ENCODE measurements around the gene SP140.
"Not testable (repeated sequence)": the region's sequence is repeated elsewhere in the genome, so short reads cannot be mapped to it uniquely, and the experiment has no call there.

SP140 gene

GRCh38 chr2:230256733-230257332, 31.3 kb downstream of the SP140 start:
- no peak overlapping the region for H3K4me3 ChIP-seq (ENCODE audit: low read depth, low read length)
- H3K9ac ChIP-seq (ENCODE audit: low read length), result no peak overlapping the region
- no peaks in the 10 kb centered on the region for H3K9me3 ChIP-seq (ENCODE audit: control insufficient read depth, insufficient read depth, low read depth, low read length)
- no peaks in the 10 kb centered on the region for H3K27me3 ChIP-seq (ENCODE audit: control insufficient read depth, insufficient read depth, low read length)
- no peak overlapping the region for H3K27ac ChIP-seq (ENCODE audit: low read depth, low read length)
- H3K36me3 ChIP-seq (ENCODE audit: control insufficient read depth, insufficient read depth, low read length), result no peaks in the 10 kb centered on the region
- H3K4me1 ChIP-seq (ENCODE audit: control insufficient read depth, insufficient read depth, low read length), result no peaks in the 10 kb centered on the region

DNA sequence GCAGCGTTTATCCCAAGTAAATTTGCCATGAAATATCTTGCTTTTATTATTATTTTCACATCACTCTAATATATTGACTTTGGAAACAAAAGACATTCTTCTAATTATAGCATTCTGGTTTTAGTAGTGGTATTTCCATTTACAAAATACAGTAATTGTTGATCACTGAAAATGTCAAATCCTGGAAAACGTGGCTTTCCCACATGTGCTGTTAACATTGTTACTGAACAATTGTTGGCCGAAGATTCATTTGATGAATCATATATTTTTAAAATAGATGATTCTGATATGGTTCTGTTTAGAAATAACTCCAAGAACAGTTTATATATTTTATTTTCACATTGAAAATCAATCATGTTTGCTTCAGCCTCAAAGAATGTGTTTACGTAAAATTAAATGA, 32.9 kb downstream of the SP140 start:
- Histone ChIP-seq H3K27ac (ENCODE audit: low read depth, low read length) (no peak overlapping the region), H3K36me3 (ENCODE audit: control insufficient read depth, insufficient read depth, low read length) (no peaks in the 10 kb centered on the region), H3K4me3 (ENCODE audit: low read depth, low read length) (no peak overlapping the region), H3K9ac (ENCODE audit: low read length) (no peak overlapping the region), H3K4me1 (ENCODE audit: control insufficient read depth, insufficient read depth, low read length) (no peaks in the 10 kb centered on the region), H3K27me3 (ENCODE audit: control insufficient read depth, insufficient read depth, low read length) (no peaks in the 10 kb centered on the region), H3K9me3 (ENCODE audit: control insufficient read depth, insufficient read depth, low read depth, low read length) (no peaks in the 10 kb centered on the region)

- Histone ChIP-seq H3K4me3 (ENCODE audit: low read depth, low read length) (no peak overlapping the region), H3K27ac (ENCODE audit: low read depth, low read length) (no peak overlapping the region), H3K9me3 (ENCODE audit: control insufficient read depth, insufficient read depth, low read depth, low read length) (no peaks in the 10 kb centered on the region), H3K27me3 (ENCODE audit: control insufficient read depth, insufficient read depth, low read length) (no peaks in the 10 kb centered on the region), H3K4me1 (ENCODE audit: control insufficient read depth, insufficient read depth, low read length) (peaks cover 6% of the 10 kb centered on the region; the same call in 1 of the 2 replicates), H3K36me3 (ENCODE audit: control insufficient read depth, insufficient read depth, low read length) (no peaks in the 10 kb centered on the region), H3K9ac (ENCODE audit: low read length) (no peak overlapping the region)
These were observed 36.7 kb downstream of the SP140 start for GRCh38 chr2:230262246-230262645.

GRCh38 chr2:230264945-230265344, 39.4 kb downstream of the SP140 start:
- H3K4me3 ChIP-seq (ENCODE audit: low read depth, low read length); H3K4me1 ChIP-seq (ENCODE audit: control insufficient read depth, insufficient read depth, low read length); H3K27ac ChIP-seq (ENCODE audit: low read depth, low read length); H3K36me3 ChIP-seq (ENCODE audit: control insufficient read depth, insufficient read depth, low read length); H3K9me3 ChIP-seq (ENCODE audit: control insufficient read depth, insufficient read depth, low read depth, low read length); H3K9ac ChIP-seq (ENCODE audit: low read length); H3K27me3 ChIP-seq (ENCODE audit: control insufficient read depth, insufficient read depth, low read length): not testable (repeated sequence)

- Histone ChIP-seq H3K27me3 (ENCODE audit: control insufficient read depth, insufficient read depth, low read length) (no peaks in the 10 kb centered on the region), H3K27ac (ENCODE audit: low read depth, low read length) (no peak overlapping the region)
These were observed 41.1 kb downstream of the SP140 start for GRCh38 chr2:230266638-230267037.

GRCh38 chr2:230267059-230267458, 41.5 kb downstream of the SP140 start:
- Histone ChIP-seq H3K27me3 (ENCODE audit: control insufficient read depth, insufficient read depth, low read length) (no peaks in the 10 kb centered on the region), H3K27ac (ENCODE audit: low read depth, low read length) (no peak overlapping the region), H3K36me3 (ENCODE audit: control insufficient read depth, insufficient read depth, low read length) (no peaks in the 10 kb centered on the region), H3K4me3 (ENCODE audit: low read depth, low read length) (no peak overlapping the region), H3K4me1 (ENCODE audit: control insufficient read depth, insufficient read depth, low read length) (peaks cover 6% of the 10 kb centered on the region; the same call in 1 of the 2 replicates), H3K9me3 (ENCODE audit: control insufficient read depth, insufficient read depth, low read depth, low read length) (no peaks in the 10 kb centered on the region), H3K9ac (ENCODE audit: low read length) (no peak overlapping the region)

More at GRCh38 chr2:230266638-230267037, 41.1 kb downstream of the SP140 start:
- H3K9me3 ChIP-seq (ENCODE audit: control insufficient read depth, insufficient read depth, low read depth, low read length), result no peaks in the 10 kb centered on the region
- no peak overlapping the region for H3K4me3 ChIP-seq (ENCODE audit: low read depth, low read length)
- no peak overlapping the region for H3K9ac ChIP-seq (ENCODE audit: low read length)
- H3K4me1 ChIP-seq (ENCODE audit: control insufficient read depth, insufficient read depth, low read length), result peaks cover 6% of the 10 kb centered on the region; the same call in 1 of the 2 replicates
- H3K36me3 ChIP-seq (ENCODE audit: control insufficient read depth, insufficient read depth, low read length), result no peaks in the 10 kb centered on the region

GRCh38 chr2:230267556-230267955, 42.0 kb downstream of the SP140 start:
- H3K36me3 ChIP-seq (ENCODE audit: control insufficient read depth, insufficient read depth, low read length), result no peaks in the 10 kb centered on the region
- peaks cover 6% of the 10 kb centered on the region; the same call in 1 of the 2 replicates for H3K4me1 ChIP-seq (ENCODE audit: control insufficient read depth, insufficient read depth, low read length)
- H3K9ac ChIP-seq (ENCODE audit: low read length), result no peak overlapping the region
- no peaks in the 10 kb centered on the region for H3K27me3 ChIP-seq (ENCODE audit: control insufficient read depth, insufficient read depth, low read length)
- no peaks in the 10 kb centered on the region for H3K9me3 ChIP-seq (ENCODE audit: control insufficient read depth, insufficient read depth, low read depth, low read length)
- no peak overlapping the region for H3K27ac ChIP-seq (ENCODE audit: low read depth, low read length)
- no peak overlapping the region for H3K4me3 ChIP-seq (ENCODE audit: low read depth, low read length)

DNA sequence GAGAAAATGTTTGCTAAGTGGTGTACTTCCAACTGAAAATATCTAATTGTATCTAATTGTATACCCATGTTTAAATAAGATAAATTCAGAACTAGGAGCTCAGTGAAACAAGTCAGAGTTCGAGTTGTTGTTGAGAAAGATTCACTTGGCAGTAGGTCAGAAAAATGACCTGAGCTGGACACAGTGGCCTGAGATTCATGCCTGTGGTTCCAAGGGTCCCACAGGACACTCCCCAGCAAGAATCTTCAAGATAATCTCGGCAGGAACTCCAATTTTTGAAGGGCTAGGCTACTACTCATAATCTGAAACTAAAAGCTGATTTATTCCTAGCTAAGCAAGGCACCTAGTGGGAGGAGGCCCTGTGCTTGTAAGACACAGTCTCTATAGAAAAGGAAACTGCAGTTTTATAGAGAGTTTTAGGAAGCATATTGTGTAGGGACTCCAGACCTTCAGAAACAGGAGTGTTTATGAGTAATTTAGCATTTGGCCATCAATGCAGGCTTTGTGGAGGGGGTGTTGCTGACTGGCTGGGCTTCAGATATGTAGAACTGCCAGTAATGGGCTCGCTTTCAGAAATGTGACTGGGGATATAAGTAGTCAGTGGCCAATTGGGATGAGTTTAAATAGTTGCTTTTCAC, 43.2 kb downstream of the SP140 start:
- Histone ChIP-seq H3K4me3 (ENCODE audit: low read depth, low read length) (no peak overlapping the region), H3K9ac (ENCODE audit: low read length) (no peak overlapping the region), H3K36me3 (ENCODE audit: control insufficient read depth, insufficient read depth, low read length) (no peaks in the 10 kb centered on the region), H3K27ac (ENCODE audit: low read depth, low read length) (no peak overlapping the region), H3K9me3 (ENCODE audit: control insufficient read depth, insufficient read depth, low read depth, low read length) (no peaks in the 10 kb centered on the region), H3K4me1 (ENCODE audit: control insufficient read depth, insufficient read depth, low read length) (peaks cover 6% of the 10 kb centered on the region; the same call in 1 of the 2 replicates), H3K27me3 (ENCODE audit: control insufficient read depth, insufficient read depth, low read length) (no peaks in the 10 kb centered on the region)

- Histone ChIP-seq H3K9me3 (ENCODE audit: control insufficient read depth, insufficient read depth, low read depth, low read length) (no peaks in the 10 kb centered on the region), H3K4me1 (ENCODE audit: control insufficient read depth, insufficient read depth, low read length) (peaks cover 6% of the 10 kb centered on the region; the same call in 1 of the 2 replicates), H3K27me3 (ENCODE audit: control insufficient read depth, insufficient read depth, low read length) (no peaks in the 10 kb centered on the region), H3K9ac (ENCODE audit: low read length) (no peak overlapping the region), H3K36me3 (ENCODE audit: control insufficient read depth, insufficient read depth, low read length) (no peaks in the 10 kb centered on the region), H3K4me3 (ENCODE audit: low read depth, low read length) (no peak overlapping the region), H3K27ac (ENCODE audit: low read depth, low read length) (no peak overlapping the region)
These were observed 44.2 kb downstream of the SP140 start for GRCh38 chr2:230269715-230270114.

DNA sequence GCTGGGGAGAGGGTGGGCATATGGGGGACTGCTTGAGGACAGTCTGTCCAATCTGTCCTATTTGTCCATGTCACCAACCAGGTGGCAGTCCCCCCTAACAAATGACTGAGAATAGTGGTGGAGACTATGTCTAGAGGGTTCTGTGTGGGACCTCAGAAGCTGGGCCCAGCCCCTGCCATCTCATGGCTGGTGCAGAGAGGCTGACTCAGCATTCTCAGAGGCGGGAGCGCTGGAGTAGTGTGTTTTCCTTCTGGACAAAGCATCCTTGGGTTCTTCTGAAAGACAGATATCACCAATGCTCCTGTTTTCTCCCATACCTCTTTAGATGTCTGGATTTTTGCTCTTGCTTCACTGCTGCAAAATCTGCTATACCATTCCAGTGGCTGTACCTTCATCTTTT, 57.4 kb downstream of the SP140 start:
- no peaks in the 10 kb centered on the region for H3K27me3 ChIP-seq (ENCODE audit: control insufficient read depth, insufficient read depth, low read length)
- H3K4me1 ChIP-seq (ENCODE audit: control insufficient read depth, insufficient read depth, low read length), result no peaks in the 10 kb centered on the region
- no peak overlapping the region for H3K9ac ChIP-seq (ENCODE audit: low read length)
- H3K4me3 ChIP-seq (ENCODE audit: low read depth, low read length), result no peak overlapping the region
- no peak overlapping the region for H3K27ac ChIP-seq (ENCODE audit: low read depth, low read length)
- no peaks in the 10 kb centered on the region for H3K9me3 ChIP-seq (ENCODE audit: control insufficient read depth, insufficient read depth, low read depth, low read length)
- no peaks in the 10 kb centered on the region for H3K36me3 ChIP-seq (ENCODE audit: control insufficient read depth, insufficient read depth, low read length)

GRCh38 chr2:230286048-230286447, 60.5 kb downstream of the SP140 start:
- no peak overlapping the region for H3K4me3 ChIP-seq (ENCODE audit: low read depth, low read length)
- no peaks in the 10 kb centered on the region for H3K4me1 ChIP-seq (ENCODE audit: control insufficient read depth, insufficient read depth, low read length)
- H3K27ac ChIP-seq (ENCODE audit: low read depth, low read length), result no peak overlapping the region
- H3K9ac ChIP-seq (ENCODE audit: low read length), result no peak overlapping the region
- no peaks in the 10 kb centered on the region for H3K27me3 ChIP-seq (ENCODE audit: control insufficient read depth, insufficient read depth, low read length)
- H3K9me3 ChIP-seq (ENCODE audit: control insufficient read depth, insufficient read depth, low read depth, low read length), result no peaks in the 10 kb centered on the region
- no peaks in the 10 kb centered on the region for H3K36me3 ChIP-seq (ENCODE audit: control insufficient read depth, insufficient read depth, low read length)

All from HUES6 (cell line).